Stimulated activated CD8-positive, alpha-beta memory T cell treated with anti-CD3 and anti-CD28 coated beads, Interleukin-12 subunit alpha, Interleukin-12 subunit beta, amount 100 ng/mL, for 24 hours (primary cell): ENCODE measurements around the gene FLRT2.

Experiments used
- DNase-seq: peaks from one replicate; pipeline ENCODE4 v3.0.0-alpha.2; 2020; ENCODE audit errors: extremely low read depth

FLRT2 gene

DNA sequence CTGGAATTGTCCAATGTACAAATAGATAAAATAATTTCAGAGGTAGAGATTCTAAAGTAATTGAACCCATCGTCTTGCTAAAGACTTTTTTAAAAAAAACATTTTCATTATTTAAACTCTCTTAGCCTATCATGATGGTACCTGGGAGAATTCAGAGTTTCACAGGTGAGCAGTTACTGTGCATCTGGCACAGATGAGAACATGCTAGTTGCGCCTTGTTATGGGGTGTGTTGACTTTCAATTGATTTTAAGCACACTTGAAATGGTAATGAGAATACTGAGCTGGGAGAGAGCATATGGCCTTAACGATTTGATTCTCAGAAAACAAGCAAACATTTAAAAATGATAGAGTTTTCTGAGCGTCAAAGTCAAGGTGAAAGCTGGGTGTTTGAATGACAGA lies 66.6 kb downstream of the FLRT2 start:
- no peak for DNase-seq

- no peak for DNase-seq
Observed at GRCh38 chr14:85597701-85598100, 67.8 kb downstream of the FLRT2 start.

- no peak for DNase-seq
Observed at GRCh38 chr14:85599939-85600338, 70.0 kb downstream of the FLRT2 start.

DNA sequence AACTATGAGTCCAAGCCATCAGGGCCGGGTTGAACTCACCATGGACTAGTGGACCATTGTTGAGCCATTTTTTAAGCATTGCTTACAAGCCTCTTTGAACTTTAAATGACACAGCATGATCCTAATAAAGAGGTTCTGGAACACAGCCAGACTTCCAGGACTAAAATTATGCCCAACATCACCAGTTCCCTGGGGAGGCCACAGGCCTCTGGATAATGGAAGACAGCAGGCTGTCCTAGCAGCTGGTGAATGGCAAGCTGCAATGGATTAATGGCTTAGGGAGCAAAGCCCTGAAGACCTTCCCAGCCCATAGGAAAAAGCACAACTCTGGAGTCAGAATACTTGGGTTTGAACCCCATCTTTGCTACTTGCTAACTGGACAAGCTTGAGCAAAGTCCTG lies 71.3 kb downstream of the FLRT2 start:
- no peak for DNase-seq

- no peak for DNase-seq
Observed at GRCh38 chr14:85601690-85602089, 71.7 kb downstream of the FLRT2 start.

GRCh38 chr14:85602345-85602744 lies 72.4 kb downstream of the FLRT2 start:
- no peak for DNase-seq

DNA sequence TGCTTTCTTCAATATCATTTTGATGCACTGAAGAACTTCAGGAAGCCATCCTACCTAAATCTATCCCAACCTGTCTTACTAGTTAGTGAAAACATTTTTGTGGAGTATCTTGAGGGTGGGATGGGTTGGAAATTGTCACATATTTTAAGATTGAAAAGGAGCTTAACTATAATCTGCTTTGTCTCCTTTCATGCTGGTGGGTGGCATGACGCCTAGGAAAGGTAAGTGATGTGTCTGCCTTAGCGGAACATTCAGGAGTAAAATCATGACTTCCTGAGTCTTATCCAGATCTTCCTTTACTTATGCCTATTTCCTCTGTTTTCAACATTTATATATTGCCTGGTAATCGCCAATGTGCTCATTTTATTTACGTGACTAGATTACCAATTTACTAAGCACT lies 74.1 kb downstream of the FLRT2 start:
- no peak for DNase-seq

GRCh38 chr14:85604714-85605113 lies 74.8 kb downstream of the FLRT2 start:
- DNase-seq: no peak

- no peak for DNase-seq
Observed at GRCh38 chr14:85607651-85608081, 77.7 kb downstream of the FLRT2 start.

GRCh38 chr14:85613496-85613895 lies 83.6 kb downstream of the FLRT2 start:
- no peak for DNase-seq

- DNase-seq: no peak
Observed at GRCh38 chr14:85616386-85616885, 86.5 kb downstream of the FLRT2 start.

DNA sequence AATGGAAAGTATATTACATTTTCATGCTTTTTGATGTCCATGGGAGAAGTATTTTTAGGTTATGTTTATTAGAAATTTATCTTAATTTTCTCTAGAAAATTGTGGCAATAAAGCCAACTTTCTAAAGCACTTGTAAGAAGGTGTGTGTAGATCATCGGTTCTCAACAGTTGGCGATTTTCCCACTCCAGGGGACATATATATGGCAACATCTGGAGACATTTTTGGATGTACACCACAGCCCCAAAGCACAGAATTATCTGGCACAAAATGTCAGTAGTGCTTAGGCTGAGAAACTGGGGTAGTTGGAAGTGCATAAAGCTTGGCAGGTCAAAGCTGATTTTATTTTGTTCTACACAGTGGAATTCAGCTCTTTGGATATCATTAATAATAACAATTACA lies 86.9 kb downstream of the FLRT2 start:
- DNase-seq: no peak

DNA sequence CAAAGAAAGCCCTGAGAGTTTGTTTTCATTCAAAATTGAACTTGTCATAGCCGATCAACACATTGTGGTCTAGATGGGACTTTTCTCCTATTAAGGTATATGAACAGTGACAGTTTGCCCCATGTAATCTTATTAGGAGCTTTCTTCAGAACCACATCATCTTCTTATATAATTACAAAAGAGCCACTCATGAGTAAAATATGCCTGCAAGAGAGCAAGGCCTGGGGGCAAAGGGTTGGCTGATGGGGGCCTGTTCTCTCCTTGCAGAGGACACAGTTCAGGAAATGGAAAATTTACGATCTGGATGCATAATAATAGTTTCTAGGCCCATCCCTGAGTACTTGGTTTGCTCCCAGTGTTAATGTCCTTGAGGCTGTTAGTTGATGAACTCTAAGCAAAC lies 87.8 kb downstream of the FLRT2 start:
- no peak for DNase-seq

GRCh38 chr14:85618390-85618789 lies 88.4 kb downstream of the FLRT2 start:
- DNase-seq: no peak

DNA sequence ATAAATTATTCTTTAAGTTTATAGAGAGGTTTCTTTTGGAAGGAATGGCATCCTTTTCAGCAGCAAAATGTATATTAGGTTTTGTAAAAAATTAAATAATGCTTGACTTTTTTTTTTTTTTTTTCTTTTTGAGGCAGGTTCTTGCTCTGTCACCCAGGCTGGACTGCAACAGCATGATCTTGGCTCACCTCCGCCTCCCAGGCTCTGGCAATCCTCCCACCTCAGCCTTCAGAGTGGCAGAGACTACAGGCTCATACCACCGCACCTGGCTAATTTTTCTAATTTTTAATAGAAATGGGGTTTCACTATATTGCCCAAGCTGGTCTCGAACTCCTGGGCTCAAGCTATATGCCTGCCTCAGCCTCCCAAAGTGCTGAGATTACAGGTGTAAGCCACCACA lies 89.0 kb downstream of the FLRT2 start:
- DNase-seq: no peak

GRCh38 chr14:85619851-85620250 lies 89.9 kb downstream of the FLRT2 start:
- no peak for DNase-seq

- no peak for DNase-seq
Observed at GRCh38 chr14:85620947-85621346, 91.0 kb downstream of the FLRT2 start.

- DNase-seq: no peak
Observed at GRCh38 chr14:85622106-85622505, 92.2 kb downstream of the FLRT2 start.

- no peak for DNase-seq
Observed at GRCh38 chr14:85622986-85623685, 93.2 kb downstream of the FLRT2 start.

GRCh38 chr14:85625925-85626585 lies 96.1 kb downstream of the FLRT2 start:
- no peak for DNase-seq

- DNase-seq: no peak
Observed at GRCh38 chr14:85634205-85634604, 104.3 kb downstream of the FLRT2 start.

DNA sequence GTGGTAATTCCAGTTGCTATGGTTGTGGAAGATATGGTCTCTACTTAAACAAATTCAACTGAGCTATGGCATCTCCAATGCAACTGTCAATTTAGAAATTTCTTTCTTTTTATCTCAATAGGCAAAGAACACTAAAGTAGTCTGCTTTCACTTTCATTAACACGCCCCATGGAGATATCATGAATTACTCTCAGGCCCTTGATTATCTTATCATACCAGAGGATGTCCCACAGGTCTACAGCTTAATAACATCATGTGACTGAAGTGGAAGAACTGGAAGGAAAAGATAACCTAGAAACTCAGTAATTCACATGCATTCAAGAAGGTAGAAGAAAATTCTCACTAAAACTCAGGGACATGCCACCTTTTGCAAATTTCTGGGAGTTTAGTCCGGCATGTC lies 114.3 kb downstream of the FLRT2 start:
- no peak for DNase-seq

DNA sequence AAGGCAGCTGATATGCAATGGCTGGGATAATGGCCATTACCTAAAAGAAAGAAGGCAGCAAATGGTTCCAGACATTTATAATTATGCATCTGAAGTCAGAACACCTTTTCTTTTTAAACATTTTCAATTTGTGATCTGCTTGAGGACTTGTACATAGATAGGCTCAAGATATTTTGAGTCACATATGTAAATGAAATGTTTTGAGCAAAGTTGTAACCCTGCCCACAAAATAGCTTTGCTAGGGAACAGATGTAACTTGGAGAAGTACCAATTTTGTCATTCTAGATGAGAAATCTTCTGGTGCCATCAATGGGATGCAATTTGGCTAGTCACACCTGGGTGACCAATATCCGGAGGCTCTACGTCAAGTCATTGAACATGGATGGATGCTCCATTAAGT lies 123.1 kb downstream of the FLRT2 start:
- no peak for DNase-seq
